Amniotic stem cell (primary cell): ENCODE results near the gene C20orf204.
A peak's percentile ranks its signal among the peaks of the same experiment; 100 is the strongest.

ENCODE experiments used
- DNase-seq: peaks from one replicate; lab custom pipeline; 2025; lab: John Stamatoyannopoulos, UW

C20orf204 gene

DNA sequence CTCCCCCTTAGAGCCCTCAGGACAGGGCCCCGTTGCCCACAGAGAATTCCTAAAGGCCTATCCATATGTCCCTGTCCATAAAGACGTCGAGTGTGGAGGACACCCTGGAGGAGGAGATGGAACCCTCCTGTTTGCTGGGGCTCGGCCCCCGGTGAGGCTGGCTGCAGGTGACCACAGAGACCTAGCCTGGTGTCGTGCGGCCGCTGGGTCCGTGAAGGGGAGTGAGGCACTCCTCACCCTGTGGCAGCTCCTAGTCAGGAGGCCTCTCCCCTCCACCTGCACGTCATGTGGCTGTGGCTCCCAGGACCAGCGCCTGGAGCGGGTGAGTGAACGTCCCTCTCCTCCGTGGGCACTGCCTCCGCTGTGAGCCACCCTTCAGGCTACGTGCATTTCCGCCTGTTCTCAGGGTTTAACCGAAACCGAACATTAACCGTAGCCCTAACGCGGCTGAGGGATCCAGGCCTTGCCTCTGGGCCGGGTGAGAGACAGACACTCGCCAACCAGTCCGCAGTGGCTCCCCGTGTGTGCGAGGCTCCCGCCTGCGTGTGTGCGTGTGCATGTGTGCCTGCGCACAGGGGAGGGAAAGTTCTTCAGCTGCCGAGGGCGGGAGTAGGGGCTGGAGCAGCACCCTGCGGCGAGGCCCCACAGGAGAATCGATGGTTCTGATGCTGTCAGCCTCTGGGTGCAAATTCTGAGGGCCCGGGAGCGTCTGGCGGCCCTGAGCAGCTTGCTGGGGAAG, 21.1 kb downstream of the C20orf204 start:
- no peak for DNase-seq

GRCh38 chr20:64057628-64058498, 21.9 kb downstream of the C20orf204 start:
- no peak for DNase-seq

GRCh38 chr20:64058536-64058935, 22.6 kb downstream of the C20orf204 start:
- no peak for DNase-seq

- no peak for DNase-seq
These were observed 26.3 kb downstream of the C20orf204 start for GRCh38 chr20:64062276-64062595.

GRCh38 chr20:64062596-64063388, 26.8 kb downstream of the C20orf204 start, which contains the start of gene TCEA2:
Gene TCEA2, plus strand, starts transcription at chr20:64063198. Its CDS starts 115 bp downstream, at chr20:64063313.
- peak; percentile 98 for DNase-seq

GRCh38 chr20:64063389-64064144, 27.6 kb downstream of the C20orf204 start:
- DNase-seq, result no peak

- DNase-seq, result no peak
These were observed 28.2 kb downstream of the C20orf204 start for GRCh38 chr20:64064145-64064698.

DNA sequence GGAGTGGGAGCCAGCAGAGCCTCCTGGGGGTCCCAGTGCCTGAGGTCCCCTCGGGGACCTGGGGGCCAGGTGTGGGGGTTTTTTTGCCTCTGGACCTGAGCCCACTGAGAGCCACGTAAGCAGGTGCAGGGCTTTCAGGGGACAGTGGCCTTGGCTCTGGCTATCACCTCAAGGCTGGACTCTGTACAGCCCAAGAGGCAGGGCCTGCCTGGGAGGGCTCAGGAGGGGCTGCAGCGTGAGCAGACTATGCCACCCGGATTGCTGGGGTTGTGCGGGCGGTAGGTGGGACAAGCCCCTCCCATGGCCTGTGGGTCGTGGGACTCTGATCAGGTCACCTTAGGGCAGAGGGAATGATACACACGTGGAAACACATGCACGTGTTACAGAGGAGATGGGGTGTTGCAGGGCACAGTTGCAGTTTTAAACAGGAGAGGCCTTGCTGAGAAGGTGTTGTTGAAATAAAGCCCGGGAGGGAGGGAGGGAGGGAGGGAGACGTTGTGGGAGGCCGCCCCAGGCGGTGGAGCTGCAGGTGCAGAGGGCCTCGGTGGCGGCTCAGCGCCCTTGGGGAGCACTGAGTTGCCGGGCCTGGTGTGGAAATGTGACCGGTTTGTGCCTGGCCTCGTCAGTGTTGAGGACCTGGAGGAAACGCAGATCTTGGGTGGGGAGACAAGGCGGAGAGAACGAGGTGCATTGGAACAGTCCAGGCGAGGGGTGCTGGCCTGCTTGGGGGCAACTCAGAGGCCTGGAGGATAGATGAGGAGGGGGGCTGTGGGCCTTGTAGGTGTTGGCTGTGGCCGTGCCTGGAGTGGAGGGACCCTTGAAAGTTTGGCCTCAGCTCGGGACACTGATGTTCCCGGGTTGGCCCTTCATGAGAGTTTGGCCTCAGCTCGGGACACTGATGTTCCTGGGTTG, 29.3 kb downstream of the C20orf204 start:
- DNase-seq, result no peak

DNA sequence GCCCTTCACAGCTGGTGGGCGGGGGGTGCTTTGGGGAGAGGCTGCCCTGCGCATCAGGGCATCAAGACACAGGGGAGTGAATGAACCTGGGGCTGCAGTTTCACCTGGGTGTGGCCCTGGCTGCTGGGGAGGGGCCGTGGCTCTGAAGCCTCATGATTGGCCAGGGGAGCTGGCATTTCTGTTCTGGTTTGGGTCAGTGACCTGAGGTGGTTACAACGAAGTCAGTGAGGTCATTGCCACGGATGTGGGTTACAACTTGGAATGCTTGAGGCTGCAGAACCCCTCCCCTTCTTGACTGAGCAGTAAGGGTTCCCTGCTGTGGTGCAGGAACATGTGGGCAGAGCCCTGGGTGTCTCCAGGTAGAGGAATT, 30.0 kb downstream of the C20orf204 start:
- no peak for DNase-seq

DNA sequence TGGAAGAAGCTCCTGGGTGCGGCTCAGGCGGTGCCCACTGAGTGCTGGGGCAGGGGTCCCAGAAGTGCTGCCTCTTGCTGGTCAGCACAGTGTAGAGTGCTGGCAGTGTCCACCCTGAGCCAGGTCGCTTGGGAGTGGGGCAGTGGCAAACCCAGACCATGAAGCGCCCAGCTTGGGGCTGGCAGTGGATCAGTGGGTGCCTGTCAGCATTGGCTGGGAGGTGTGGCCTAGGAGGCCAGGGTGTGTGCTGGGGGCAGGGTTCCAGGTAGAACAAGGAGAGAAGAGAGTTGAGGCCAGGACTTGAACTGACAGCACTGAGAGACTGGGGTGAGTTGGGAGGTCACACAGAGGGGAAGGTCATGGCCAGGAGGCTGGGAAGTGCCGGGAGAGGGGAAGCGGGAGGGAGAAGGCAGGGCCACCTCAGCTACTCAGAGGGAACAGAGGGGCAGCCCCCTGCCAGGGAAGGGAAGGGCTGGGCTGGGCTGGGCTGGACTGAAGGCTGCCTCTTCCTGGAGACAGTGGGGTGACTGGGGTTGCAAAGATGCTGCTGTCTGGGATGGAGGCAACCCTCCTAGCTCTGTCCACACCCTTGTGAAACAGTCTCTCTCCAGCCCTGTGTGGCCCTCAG, 31.1 kb downstream of the C20orf204 start:
- no peak for DNase-seq

GRCh38 chr20:64067733-64068307, 31.8 kb downstream of the C20orf204 start:
- DNase-seq, result no peak

- DNase-seq, result no peak
These were observed 32.6 kb downstream of the C20orf204 start for GRCh38 chr20:64068386-64069208.

DNA sequence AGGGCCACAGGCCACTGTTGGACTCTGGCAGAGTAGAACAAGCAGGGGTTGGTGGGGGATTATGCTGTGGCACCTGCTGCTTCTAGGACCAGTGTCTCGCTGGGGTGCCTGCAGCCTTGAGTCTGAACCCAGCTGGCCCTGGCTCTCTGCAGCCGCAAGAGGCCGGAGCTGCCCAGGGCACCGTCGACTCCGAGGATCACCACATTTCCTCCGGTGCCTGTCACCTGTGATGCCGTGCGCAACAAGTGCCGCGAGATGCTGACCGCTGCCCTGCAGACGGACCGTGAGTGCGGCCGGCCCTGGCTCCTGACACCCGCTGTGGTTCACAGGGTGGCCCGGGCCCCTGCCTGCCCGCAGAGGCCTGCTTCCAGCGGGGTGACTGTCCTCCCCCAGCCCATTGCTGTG, 33.2 kb downstream of the C20orf204 start:
- DNase-seq, result no peak

DNA sequence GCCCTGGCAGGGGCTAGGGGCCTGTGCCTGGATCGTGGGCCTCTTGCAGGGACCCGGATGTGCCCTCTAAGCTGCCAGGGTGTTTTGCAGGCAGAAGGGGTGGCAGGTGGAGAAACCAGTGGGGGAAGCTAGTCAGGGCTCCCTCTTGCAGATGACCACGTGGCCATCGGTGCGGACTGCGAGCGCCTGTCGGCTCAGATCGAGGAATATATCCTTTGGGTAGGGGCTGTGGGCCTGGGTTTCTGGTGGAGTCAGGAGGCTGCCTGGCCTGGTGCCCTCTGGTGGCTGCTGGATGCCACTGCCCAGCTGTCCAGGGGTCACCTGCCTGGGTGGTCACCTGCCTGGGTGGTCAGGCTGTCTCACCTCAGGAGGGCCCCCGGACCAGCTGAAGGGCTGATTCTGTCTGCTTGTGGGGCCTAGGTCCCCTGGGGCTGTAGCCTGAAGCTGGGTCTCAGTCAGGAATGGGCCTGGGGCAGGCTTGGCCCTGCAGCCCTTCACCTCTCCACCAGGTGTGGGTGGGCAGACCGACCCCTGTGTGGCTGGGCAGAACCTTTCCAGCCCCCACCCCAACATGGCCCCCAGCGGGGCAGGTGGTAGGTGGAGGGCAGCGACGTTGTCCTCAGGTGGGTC, 33.7 kb downstream of the C20orf204 start:
- no peak for DNase-seq

GRCh38 chr20:64070244-64070993, 34.4 kb downstream of the C20orf204 start:
- no peak for DNase-seq

GRCh38 chr20:64071341-64072332, 35.7 kb downstream of the C20orf204 start:
- DNase-seq, result no peak
